ENCODE measurements around the gene ATP10A. TPM values are rescaled to one million over a fixed set of nuclear protein-coding genes. Genes with fewer than 3 reads are reported as not detected.
"Not testable (repeated sequence)": the region's sequence is repeated elsewhere in the genome, so short reads cannot be mapped to it uniquely, and the experiment has no call there.

ATP10A gene
- total RNA-seq, 1 experiment from 2014 or later = 3.9 TPM

GRCh38 chr15:25882466-25882865 lies 19.3 kb upstream of the ATP10A start:
- WGBS (ENCODE audit: extremely low coverage, insufficient read length, low lambda C conversion rate) = no CpG with 5 or more reads among the region's 2 CpGs

DNA sequence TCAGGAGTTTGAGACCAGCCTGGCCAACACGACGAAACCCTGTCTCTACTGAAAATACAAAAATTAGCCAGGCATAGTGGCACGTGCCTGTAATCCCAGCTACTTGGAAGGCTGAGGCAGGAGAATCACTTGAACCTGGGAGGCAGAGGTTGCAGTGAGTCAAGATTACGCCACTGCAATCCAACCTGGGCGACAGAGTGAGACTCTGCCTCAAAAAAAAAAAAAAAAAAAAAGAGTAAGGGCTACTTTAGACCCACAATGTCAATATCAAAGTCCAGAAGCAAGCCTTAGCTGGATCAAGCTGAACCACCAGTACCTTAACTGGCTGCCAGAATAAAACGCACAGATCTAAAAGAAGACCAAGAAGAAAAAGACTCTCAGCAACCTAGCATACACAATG lies 17.8 kb upstream of the ATP10A start:
- H3K27ac ChIP-seq (ENCODE audit: insufficient read length, low read depth, low read length); H2BK12ac ChIP-seq (ENCODE audit: insufficient read length, low read depth, low read length); H3K14ac ChIP-seq (ENCODE audit: insufficient read depth, low read length); H3K27me3 ChIP-seq (ENCODE audit: insufficient read depth, low read length); H4K8ac ChIP-seq (replicated peaks; ENCODE audit: insufficient read length, low read depth, low read length); H3K56ac ChIP-seq (ENCODE audit: insufficient read length, low read depth, low read length); H3K4me1 ChIP-seq (ENCODE audit: insufficient read depth, low read length); H2BK120ac ChIP-seq (ENCODE audit: low read depth, low read length, poor library complexity, severe bottlenecking); H4K5ac ChIP-seq (ENCODE audit: insufficient read length, low read depth, low read length); H3K4me3 Mint-ChIP-seq; H3K79me2 ChIP-seq (ENCODE audit: insufficient read depth, low read length); H4K20me1 ChIP-seq (ENCODE audit: control insufficient read depth, insufficient read depth, insufficient read length); H3K4ac ChIP-seq (ENCODE audit: low read depth, low read length); H4K91ac ChIP-seq (ENCODE audit: insufficient read length, low read depth, low read length); H3T11ph ChIP-seq (ENCODE audit: low read length); H3K9me3 ChIP-seq (ENCODE audit: control insufficient read depth, low read depth, low read length); DNase-seq; H3K9ac ChIP-seq (ENCODE audit: extremely low read depth, insufficient read length, low read length); H2AK5ac ChIP-seq (ENCODE audit: insufficient read length, low read length); H3K18ac ChIP-seq (ENCODE audit: insufficient read length, low read depth, low read length); H2BK5ac ChIP-seq (ENCODE audit: insufficient read length, low read length); H2BK20ac ChIP-seq (ENCODE audit: low read depth, low read length, poor library complexity, severe bottlenecking); H3K4me1 Mint-ChIP-seq; H3K27ac Mint-ChIP-seq; H3K23me2 ChIP-seq (ENCODE audit: insufficient read length, low read depth, low read length, poor library complexity, severe bottlenecking); H3K4me2 ChIP-seq (ENCODE audit: insufficient read depth, insufficient read length, low read length); H3K79me1 ChIP-seq (ENCODE audit: insufficient read depth, low read depth, low read length, poor library complexity, severe bottlenecking); H3K27me3 Mint-ChIP-seq (ENCODE audit: low read depth); H2AFZ ChIP-seq (ENCODE audit: low read length); H3K23ac ChIP-seq (ENCODE audit: insufficient read length, low read depth, low read length); H2BK15ac ChIP-seq (ENCODE audit: low read depth, low read length): not testable (repeated sequence)
- H3K9me3 Mint-ChIP-seq = peaks cover 7 to 15% of the 10 kb centered on the region in 2 experiments; a peak in 4 of 5 replicates
- WGBS (ENCODE audit: extremely low coverage, insufficient read length, low lambda C conversion rate) = no CpG with 5 or more reads among the region's 6 CpGs
- peaks cover 0 to 14% (median 0%) of the 10 kb centered on the region in 3 experiments; a peak in 2 of 7 replicates for H3K36me3 Mint-ChIP-seq (ENCODE audit: insufficient read depth in 1 of 3, low read depth in 3 of 3)

More at GRCh38 chr15:25882466-25882865, 19.3 kb upstream of the ATP10A start:
- Histone ChIP-seq H3K23me2 (ENCODE audit: insufficient read length, low read depth, low read length, poor library complexity, severe bottlenecking) (no peaks in the 10 kb centered on the region), H2BK20ac (ENCODE audit: low read depth, low read length, poor library complexity, severe bottlenecking) (no peak overlapping the region), H4K5ac (ENCODE audit: insufficient read length, low read depth, low read length) (no peak overlapping the region), H3K9ac (ENCODE audit: extremely low read depth, insufficient read length, low read length) (no peak overlapping the region), H2BK15ac (ENCODE audit: low read depth, low read length) (no peak overlapping the region), H3K27me3 (ENCODE audit: insufficient read depth, low read length) (no peaks in the 10 kb centered on the region), H3K79me1 (ENCODE audit: insufficient read depth, low read depth, low read length, poor library complexity, severe bottlenecking) (no peaks in the 10 kb centered on the region), H2AFZ (ENCODE audit: low read length) (no peak overlapping the region), H3K14ac (ENCODE audit: insufficient read depth, low read length) (no peak overlapping the region), H3K4me2 (ENCODE audit: insufficient read depth, insufficient read length, low read length) (no peak overlapping the region), H3K56ac (ENCODE audit: insufficient read length, low read depth, low read length) (no peak overlapping the region), H2BK120ac (ENCODE audit: low read depth, low read length, poor library complexity, severe bottlenecking) (no peak overlapping the region), H3K23ac (ENCODE audit: insufficient read length, low read depth, low read length) (no peak overlapping the region), H3K18ac (ENCODE audit: insufficient read length, low read depth, low read length) (no peak overlapping the region), H4K8ac (replicated peaks; ENCODE audit: insufficient read length, low read depth, low read length) (no peak overlapping the region), H2AK5ac (ENCODE audit: insufficient read length, low read length) (no peak overlapping the region), H3K79me2 (ENCODE audit: insufficient read depth, low read length) (no peaks in the 10 kb centered on the region), H3K9me3 (ENCODE audit: control insufficient read depth, low read depth, low read length) (no peaks in the 10 kb centered on the region), H2BK12ac (ENCODE audit: insufficient read length, low read depth, low read length) (no peak overlapping the region), H4K20me1 (ENCODE audit: control insufficient read depth, insufficient read depth, insufficient read length) (no peaks in the 10 kb centered on the region), H2BK5ac (ENCODE audit: insufficient read length, low read length) (no peak overlapping the region), H3K4ac (ENCODE audit: low read depth, low read length) (no peak overlapping the region), H4K91ac (ENCODE audit: insufficient read length, low read depth, low read length) (no peak overlapping the region), H3K4me1 (ENCODE audit: insufficient read depth, low read length) (no peaks in the 10 kb centered on the region), H3T11ph (ENCODE audit: low read length) (no peak overlapping the region), H3K27ac (ENCODE audit: insufficient read length, low read depth, low read length) (no peak overlapping the region)
- peaks cover 0 to 14% (median 0%) of the 10 kb centered on the region in 3 experiments; a peak in 2 of 7 replicates for H3K36me3 Mint-ChIP-seq (ENCODE audit: insufficient read depth in 1 of 3, low read depth in 3 of 3)
- no peak for TF ChIP-seq CTCF (conservative IDR thresholded peaks at IDR 0.05)
- DNase-seq = no peak
- no peak overlapping the region for H3K4me3 Mint-ChIP-seq
- H3K27ac Mint-ChIP-seq = no peak overlapping the region
- H3K4me1 Mint-ChIP-seq = peaks cover 5 to 6% of the 10 kb centered on the region in 2 experiments; a peak in 2 of 4 replicates
- H3K27me3 Mint-ChIP-seq (ENCODE audit: low read depth) = peaks cover 2% of the 10 kb centered on the region
- H3K9me3 Mint-ChIP-seq = peaks cover 7 to 15% of the 10 kb centered on the region in 2 experiments; a peak in 4 of 5 replicates
